Posterior vena cava (tissue), 2 donors: ENCODE results near the gene WDR17. TPM values are rescaled to one million over a fixed set of nuclear protein-coding genes. Genes with fewer than 3 reads are reported as not detected.

ENCODE experiments used
- DNase-seq: peaks from one replicate; pipeline ENCODE4 v3.0.0-alpha.2; 2020; ENCODE audit warnings: low spot score
- intact Hi-C, 2 donors: fragments of 100-400 bp; cut with DNase I; formaldehyde crosslinking; loops; one replicate each; pipeline versions ENCODE4 v1.14.1 to v1.14.2; 2022 to 2023
- long read RNA-seq, 2 donors: library from polyadenylated mRNA; unstranded; transcript quantifications; one replicate each; pipeline ENCODE4 v2.0.0, GENCODE V29; 2020 to 2021
- total RNA-seq, 2 donors: library from RNA; stranded (reverse); fragmentation: NEBNext Ultra II Directional; extraction: Animal tissue kit (Norgen Biotek cat#: 25700); gene quantifications; one replicate each; pipeline ENCODE4 v1.2.1, GENCODE V29; 2021
- donor health status: DM: yes; HTN: yes; CAD: no.
- donor health status: DM: yes; HTN: yes; CAD: no.

Gene WDR17
- 1 to 10 TPM; 2.5 to 3.0 TPM for total RNA-seq
- long read RNA-seq, donor 1, partial matches to known transcripts, result 0 of 1 reads
- long read RNA-seq, donor 1, other reads (novel, unspliced or antisense), result 1 of 1 reads
- long read RNA-seq, donor 2, result 0 reads

GRCh38 chr4:176065435-176066291, at the start of gene WDR17:
Gene WDR17, plus strand, starts transcription at chr4:176065841. Its CDS starts 45,740 bp downstream, at chr4:176111581.
- peak; percentile 94 for DNase-seq
- intact Hi-C loops, result loop anchor here in 1 of 2 donors (5.0 kb wide), 1 partner anchor 562 kb away; no protein-coding TSS in a partner anchor

DNA sequence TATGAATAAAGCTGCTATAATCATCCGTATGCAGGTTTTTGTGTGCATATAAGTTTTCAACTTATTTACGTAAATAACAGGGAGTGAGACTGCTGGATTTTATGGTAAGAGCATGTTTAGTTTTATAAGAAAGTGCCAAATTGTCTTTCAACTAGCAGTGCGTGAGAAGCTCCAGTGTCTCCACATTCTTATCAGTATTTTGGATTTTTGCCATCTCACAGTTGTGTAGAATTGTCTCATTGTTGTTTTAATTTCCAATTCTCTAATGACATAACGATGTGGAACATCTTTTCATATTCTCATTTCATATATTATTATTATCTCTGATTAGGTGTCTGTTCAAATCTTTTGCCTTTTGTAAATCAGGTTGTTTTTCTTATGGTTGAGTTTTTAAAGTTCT, 49.0 kb upstream of the WDR17 start:
- intact Hi-C loops, result no loop called here
- no peak for DNase-seq

- intact Hi-C loops, result no loop called here
- DNase-seq, result no peak
Observed at GRCh38 chr4:176020481-176021085, 45.1 kb upstream of the WDR17 start.

GRCh38 chr4:176030391-176030790, 35.2 kb upstream of the WDR17 start:
- no peak for DNase-seq
- intact Hi-C loops, result loop anchor here (10.0 kb wide), 1 partner anchor 304 kb away; no protein-coding TSS in a partner anchor

DNA sequence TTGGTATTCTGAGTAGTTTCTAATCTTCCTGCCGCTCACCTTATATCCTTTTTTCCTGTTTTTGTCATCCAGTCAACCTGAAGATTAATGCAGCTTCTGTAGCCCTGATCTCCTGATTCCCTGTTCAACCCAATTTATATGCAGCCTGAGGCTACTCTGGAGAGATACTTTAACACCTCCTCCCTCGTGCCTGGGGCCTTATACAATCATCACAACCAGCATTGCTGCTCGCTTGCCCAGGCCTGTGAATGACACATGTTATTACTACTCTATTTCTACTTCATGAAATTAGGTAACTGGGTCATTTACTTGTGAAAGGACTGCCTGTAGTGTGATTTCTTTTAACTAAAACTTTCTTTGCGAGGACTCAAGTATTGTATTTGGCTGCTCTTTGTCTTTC, 33.7 kb upstream of the WDR17 start:
- no peak for DNase-seq
- intact Hi-C loops, result loop anchor here (10.0 kb wide), 1 partner anchor 303 kb away; no protein-coding TSS in a partner anchor

GRCh38 chr4:176032454-176032853, 33.2 kb upstream of the WDR17 start:
- no peak for DNase-seq

GRCh38 chr4:176034499-176034898, 31.1 kb upstream of the WDR17 start:
- no peak for DNase-seq

More at GRCh38 chr4:176032454-176032853, 33.2 kb upstream of the WDR17 start:
- intact Hi-C loops, result loop anchor here (10.0 kb wide), 1 partner anchor 302 kb away; no protein-coding TSS in a partner anchor

DNA sequence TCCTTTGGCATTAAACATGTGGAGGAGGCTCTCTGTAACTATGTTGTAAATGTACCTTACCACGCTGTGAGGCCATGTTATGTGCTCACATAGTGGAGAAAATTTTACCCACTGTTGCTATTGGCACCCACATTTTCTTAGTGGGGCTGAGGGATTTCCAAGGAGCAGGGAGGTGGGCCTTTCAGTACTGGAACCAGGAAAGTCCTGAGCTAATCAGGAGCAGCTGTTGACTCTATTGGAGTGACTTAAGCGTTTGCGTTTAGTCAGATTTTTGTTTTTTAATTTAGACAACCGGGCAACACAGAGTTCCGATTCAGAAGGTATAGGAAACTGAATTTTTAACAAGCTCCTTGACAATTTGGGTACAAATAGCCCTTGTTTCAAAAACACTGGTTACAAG, 30.7 kb upstream of the WDR17 start:
- intact Hi-C loops, result loop anchor here (10.0 kb wide), 1 partner anchor 300 kb away; no protein-coding TSS in a partner anchor
- DNase-seq, result no peak

More at GRCh38 chr4:176034499-176034898, 31.1 kb upstream of the WDR17 start:
- intact Hi-C loops, result loop anchor here (10.0 kb wide), 1 partner anchor 300 kb away; no protein-coding TSS in a partner anchor

DNA sequence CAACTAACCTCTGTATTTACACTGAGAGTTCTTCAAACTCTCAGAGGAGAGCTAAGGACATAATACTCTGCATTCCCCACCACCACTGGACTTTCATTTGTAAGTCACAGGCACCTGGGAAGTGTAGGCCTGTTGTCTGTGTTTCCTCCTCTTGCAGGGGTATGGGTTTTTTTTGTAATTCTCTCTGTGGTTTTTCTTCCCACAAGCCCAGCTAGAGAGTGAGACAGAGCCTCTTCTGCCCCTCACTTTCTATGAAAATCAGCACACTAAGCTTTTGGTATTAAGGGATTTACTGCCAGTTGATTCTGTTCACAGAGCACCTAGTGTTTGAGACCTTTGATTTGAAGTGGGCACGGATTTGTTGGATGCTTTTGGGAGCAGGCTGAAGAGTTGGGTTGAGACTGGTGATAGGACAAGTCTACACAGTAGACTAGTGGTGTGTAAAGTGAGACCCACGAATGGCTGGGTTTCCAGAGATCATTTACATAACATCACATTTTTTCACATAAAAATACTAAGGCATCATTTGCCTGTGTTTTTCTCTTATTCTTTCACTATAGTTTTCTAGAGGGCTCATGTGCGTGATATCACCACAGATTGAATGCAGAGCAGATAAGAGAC, 28.9 kb upstream of the WDR17 start:
- DNase-seq, result no peak
- intact Hi-C loops, result loop anchor here (10.0 kb wide), 1 partner anchor 298 kb away; no protein-coding TSS in a partner anchor

DNA sequence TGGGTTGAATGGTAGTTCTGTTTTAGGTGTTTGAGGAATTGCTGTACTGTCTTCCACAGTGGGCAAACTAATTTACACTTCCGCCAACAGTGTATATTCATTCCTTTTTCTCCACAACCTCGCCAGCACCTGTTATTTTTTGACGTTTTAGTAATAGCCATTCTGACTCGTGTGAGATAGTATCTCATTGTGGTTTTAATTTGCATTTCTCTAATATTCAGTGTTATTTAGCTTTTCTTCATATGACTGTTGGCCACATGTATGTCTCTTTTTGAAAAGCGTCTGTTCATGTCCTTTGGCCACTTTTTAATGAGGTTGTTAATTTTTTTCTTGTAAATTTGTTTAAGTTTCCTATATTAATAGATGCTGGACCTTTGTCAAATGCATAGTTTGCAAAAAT, 26.9 kb upstream of the WDR17 start:
- intact Hi-C loops, result loop anchor here (10.0 kb wide), 1 partner anchor 296 kb away; no protein-coding TSS in a partner anchor
- no peak for DNase-seq

DNA sequence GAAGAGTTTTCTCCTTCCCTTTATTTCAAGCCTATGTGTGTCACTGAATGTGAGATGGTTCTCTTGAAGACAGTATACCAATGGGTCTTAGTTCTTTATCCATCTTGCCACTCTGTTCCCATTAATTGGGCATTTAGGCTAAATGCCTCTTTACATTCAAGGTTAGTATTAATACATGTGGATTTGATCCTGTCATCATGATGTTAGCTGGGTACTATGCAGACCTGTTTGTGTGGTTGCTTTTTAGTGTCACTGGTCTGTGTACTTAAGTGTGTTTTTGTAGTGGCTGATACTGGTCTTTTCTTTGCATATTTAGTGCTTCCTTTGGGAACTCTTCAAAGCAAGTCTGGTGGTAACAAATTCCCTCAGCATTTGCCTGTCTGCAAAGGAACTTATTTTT, 23.4 kb upstream of the WDR17 start:
- intact Hi-C loops, result no loop called here
- no peak for DNase-seq

GRCh38 chr4:176043838-176044588, 21.6 kb upstream of the WDR17 start:
- DNase-seq, result peak; percentile 52
- intact Hi-C loops, result no loop called here

GRCh38 chr4:176044589-176044951, 21.1 kb upstream of the WDR17 start:
- DNase-seq, result peak; percentile 29
- intact Hi-C loops, result no loop called here

DNA sequence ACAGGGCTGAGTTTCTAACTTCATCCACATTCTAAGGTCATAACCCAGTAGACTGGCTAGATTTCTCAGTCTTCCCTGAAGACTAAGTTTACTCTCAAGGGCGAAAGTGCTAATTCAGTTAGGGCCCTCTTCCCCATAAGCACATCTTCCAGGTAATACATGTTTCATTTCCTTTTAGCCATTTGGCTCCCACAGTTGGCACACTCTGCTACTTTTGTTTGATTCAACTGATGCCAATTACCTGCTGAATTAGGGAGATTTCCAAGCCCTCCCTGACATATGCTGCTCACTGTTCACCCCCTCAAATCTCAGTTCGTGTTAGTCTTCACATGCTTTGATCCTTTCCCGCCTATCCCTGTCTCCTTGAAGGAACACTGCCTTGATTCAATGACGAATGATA, 17.0 kb upstream of the WDR17 start:
- DNase-seq, result no peak
- intact Hi-C loops, result no loop called here

DNA sequence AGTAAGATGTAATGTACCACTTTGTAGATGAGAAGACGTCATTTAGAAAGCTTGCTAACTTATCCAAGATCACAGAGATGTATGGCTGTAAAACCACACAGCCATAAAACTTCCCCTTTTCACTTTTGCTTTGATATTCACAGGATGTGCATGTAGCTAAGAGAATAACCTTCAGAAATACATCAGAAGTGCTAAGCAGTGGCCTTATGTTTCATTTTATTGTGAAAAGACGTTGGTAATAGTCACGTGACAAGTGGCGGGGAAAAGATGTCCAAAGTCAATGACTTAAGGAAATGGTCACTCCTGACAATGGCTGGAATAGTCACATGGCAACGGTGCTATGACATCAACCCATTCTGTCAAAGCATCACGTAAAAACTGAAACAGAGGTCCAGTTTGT, 12.9 kb upstream of the WDR17 start:
- no peak for DNase-seq
- intact Hi-C loops, result no loop called here

DNA sequence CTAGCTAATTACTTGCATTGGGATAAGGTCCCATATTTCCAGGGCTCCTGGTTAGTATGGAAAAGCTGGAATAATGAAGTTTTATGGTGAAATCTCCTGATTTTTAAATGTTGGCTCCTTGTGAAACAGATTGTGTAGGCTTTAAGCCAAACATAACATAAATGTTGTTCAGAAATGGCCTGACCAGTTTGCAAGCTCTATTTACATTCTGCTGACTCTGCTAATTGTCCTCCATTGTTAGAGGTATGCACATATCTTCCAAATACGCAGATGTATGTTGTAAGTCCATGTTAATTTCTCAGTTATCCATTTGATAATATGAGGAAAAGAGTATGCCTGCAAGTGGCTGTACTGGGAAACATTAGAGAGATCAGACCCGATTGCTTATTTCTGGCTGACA, 11.9 kb upstream of the WDR17 start:
- intact Hi-C loops, result no loop called here
- no peak for DNase-seq

GRCh38 chr4:176054942-176055341, 10.7 kb upstream of the WDR17 start:
- no peak for DNase-seq

DNA sequence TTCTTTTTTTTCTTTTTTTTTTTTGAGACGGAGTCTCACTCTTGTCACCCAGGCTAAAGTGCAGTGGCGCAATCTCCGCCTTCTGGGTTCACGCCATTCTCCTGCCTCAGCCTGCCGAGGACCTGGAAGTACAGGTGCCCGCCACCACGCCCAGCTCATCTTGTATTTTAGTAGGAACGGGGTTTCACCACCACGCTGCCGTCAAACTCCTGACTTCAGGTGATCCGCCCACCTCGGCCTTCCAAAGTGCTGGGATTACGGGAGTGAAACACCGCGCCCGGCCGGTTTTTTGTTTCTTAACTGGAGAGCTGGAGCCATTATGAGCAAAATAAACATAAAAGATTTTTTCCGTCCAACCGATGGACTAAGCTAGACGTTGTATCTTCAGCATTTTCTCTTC, 1.9 kb upstream of the WDR17 start:
- no peak for DNase-seq
- intact Hi-C loops, result no loop called here

More at GRCh38 chr4:176054942-176055341, 10.7 kb upstream of the WDR17 start:
- intact Hi-C loops, result no loop called here

DNA sequence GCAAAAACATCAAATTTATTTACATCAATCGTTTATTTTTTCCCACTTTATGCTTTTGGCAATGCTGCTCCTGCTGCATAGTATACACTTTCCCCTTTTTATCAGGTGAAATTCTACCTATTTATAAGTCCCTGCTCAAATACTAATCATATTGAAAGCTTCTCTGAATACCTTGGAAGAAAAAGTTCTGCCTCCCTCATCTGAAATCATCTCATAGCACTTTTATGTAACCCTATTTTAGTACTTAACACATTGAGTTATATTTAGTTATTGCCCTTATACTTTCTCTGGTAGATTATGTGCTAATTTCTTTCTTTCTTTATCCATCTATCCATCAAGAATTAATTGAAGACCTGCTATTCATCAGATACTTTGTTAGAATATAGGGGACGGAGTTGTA, 1.1 kb upstream of the WDR17 start:
- intact Hi-C loops, result no loop called here
- no peak for DNase-seq
